ENCODE measurements around the gene PAIP2. TPM values are rescaled to one million over a fixed set of nuclear protein-coding genes. Genes with fewer than 3 reads are reported as not detected.

The PAIP2 gene
- total RNA-seq, 3 donors from 2014 or later = 42.1 to 85.1 (median 44.5) TPM

DNA sequence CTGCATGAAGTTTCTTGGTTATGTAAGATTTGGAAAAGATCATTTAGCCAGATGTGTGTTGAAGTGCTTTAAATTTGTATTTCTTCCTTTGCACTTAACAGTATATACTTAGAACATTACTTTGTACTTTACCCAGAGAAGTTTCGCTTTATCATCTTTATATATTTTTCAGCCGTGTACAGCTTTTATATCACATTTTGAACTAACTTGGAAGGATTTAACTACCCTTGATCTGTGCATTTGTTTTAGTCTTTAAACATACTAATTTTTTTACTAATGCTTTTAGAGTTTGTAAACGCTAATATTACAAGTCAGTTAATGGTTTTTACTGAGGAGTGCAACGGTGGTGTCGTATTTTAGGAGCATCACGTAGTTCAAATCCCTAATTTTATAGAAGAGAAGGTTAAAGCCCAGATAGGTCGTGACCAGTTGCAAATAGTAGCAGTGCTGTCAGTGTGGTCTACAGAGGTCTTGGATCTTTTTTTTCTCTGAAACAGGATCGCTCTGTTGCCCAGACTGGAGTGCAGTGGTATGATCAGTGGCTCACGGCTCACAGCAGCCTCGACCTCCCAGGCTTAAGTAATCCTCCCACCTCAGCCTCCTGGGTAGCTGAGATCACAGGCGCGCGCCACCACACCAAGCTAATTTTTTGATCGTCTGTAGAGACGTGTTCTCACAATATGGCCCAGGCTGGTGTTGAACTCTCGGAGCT is 46.2 kb upstream of the PAIP2 start:
- DNase-seq = no peak
- TF ChIP-seq, protein P1, sequence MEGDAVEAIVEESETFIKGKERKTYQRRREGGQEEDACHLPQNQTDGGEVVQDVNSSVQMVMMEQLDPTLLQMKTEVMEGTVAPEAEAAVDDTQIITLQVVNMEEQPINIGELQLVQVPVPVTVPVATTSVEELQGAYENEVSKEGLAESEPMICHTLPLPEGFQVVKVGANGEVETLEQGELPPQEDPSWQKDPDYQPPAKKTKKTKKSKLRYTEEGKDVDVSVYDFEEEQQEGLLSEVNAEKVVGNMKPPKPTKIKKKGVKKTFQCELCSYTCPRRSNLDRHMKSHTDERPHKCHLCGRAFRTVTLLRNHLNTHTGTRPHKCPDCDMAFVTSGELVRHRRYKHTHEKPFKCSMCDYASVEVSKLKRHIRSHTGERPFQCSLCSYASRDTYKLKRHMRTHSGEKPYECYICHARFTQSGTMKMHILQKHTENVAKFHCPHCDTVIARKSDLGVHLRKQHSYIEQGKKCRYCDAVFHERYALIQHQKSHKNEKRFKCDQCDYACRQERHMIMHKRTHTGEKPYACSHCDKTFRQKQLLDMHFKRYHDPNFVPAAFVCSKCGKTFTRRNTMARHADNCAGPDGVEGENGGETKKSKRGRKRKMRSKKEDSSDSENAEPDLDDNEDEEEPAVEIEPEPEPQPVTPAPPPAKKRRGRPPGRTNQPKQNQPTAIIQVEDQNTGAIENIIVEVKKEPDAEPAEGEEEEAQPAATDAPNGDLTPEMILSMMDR (IDR thresholded peaks at IDR 0.05) = no peak
- no peaks in the 10 kb centered on the region for H3K36me3 ChIP-seq (ENCODE audit: low read depth)
- ATAC-seq = no peak
- peaks cover 31% of the 10 kb centered on the region for H3K4me1 ChIP-seq (ENCODE audit: low read depth)
- intact Hi-C loops (cut with DNase I, micrococcal nuclease) = no loop called here
- H3K9me3 ChIP-seq = no peaks in the 10 kb centered on the region
- no peak overlapping the region for H3K4me3 ChIP-seq

GRCh38 chr5:139296198-139296597 is 45.5 kb upstream of the PAIP2 start:
- peaks cover 34% of the 10 kb centered on the region for H3K4me1 ChIP-seq (ENCODE audit: low read depth)
- H3K9me3 ChIP-seq = no peaks in the 10 kb centered on the region
- no peaks in the 10 kb centered on the region for H3K36me3 ChIP-seq (ENCODE audit: low read depth)
- no peak overlapping the region for H3K4me3 ChIP-seq
- no peak for DNase-seq
- intact Hi-C loops (cut with DNase I, micrococcal nuclease) = no loop called here
- ATAC-seq = no peak
- TF ChIP-seq, protein P1 (IDR thresholded peaks at IDR 0.05) = no peak

DNA sequence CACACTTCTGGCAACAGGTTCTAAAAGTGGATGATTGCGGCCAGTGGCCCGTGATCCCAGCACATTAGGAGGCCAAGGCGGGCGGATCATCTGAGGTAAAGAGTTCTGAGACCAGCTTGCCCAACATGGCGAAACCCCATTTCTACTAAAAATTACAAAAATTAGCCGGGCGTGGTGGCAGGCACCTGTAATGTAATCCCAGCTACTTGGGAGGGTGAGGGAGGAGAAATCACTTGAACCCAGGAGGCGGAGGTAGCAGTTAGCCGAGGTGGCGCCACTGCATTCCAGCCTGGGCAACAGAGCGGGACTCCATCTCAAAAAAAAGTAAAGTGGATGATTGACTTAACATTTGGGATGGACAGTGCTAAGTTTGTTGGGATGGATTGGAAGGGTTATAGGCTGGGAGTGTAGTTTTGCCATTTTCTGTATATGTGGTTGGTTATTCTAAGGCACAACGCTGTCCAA is 44.8 kb upstream of the PAIP2 start:
- H3K36me3 ChIP-seq (ENCODE audit: low read depth) = no peaks in the 10 kb centered on the region
- intact Hi-C loops (cut with DNase I, micrococcal nuclease) = no loop called here
- TF ChIP-seq, protein P1 (IDR thresholded peaks at IDR 0.05) = no peak
- ATAC-seq (no peak), DNase-seq (no peak)
- H3K4me1 ChIP-seq (ENCODE audit: low read depth) = peaks cover 34% of the 10 kb centered on the region
- H3K9me3 ChIP-seq = no peaks in the 10 kb centered on the region
- H3K4me3 ChIP-seq = no peak overlapping the region

DNA sequence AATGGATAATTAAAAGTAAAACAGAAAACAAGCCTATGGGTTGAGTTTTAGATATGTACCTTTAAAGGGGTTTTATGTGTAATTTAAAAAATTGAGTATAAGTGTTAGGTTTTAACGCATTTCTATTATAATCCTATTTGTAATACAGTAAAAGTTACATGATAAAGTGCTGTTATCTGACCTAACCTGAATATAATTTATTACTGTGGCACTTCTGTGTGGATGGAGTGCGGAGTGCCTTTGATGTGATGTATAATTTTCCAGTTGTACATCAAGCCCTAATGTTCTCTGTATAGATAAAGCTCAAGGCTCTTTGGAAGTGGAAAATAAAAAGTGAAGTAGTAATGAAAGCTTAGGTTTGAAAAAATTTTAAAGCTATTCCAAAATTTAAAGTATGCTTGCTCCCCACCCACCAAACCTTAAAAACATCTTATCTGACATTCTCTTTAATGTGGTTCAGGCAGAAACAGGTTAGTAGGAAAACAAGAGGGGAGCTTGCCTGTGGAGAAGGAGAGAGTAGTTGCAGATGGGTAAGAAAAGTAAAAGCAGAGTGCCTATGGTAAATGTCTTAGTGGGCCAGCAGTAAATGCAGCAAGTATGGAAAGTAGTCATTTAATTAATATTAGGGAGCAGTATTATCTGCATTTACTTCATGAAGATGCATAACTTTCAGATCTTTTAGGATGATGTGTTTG is 44.1 kb upstream of the PAIP2 start:
- H3K4me3 ChIP-seq = no peak overlapping the region
- intact Hi-C loops (cut with DNase I, micrococcal nuclease) = no loop called here
- TF ChIP-seq, protein P1 (IDR thresholded peaks at IDR 0.05) = no peak
- ATAC-seq (no peak), DNase-seq (no peak)
- no peaks in the 10 kb centered on the region for H3K36me3 ChIP-seq (ENCODE audit: low read depth)
- H3K9me3 ChIP-seq = no peaks in the 10 kb centered on the region
- peaks cover 34% of the 10 kb centered on the region for H3K4me1 ChIP-seq (ENCODE audit: low read depth)

GRCh38 chr5:139298242-139298641 is 43.4 kb upstream of the PAIP2 start:
- intact Hi-C loops (cut with DNase I, micrococcal nuclease) = no loop called here
- H3K4me1 ChIP-seq (ENCODE audit: low read depth) = peaks cover 34% of the 10 kb centered on the region
- ATAC-seq (no peak), DNase-seq (no peak)
- no peaks in the 10 kb centered on the region for H3K9me3 ChIP-seq
- no peaks in the 10 kb centered on the region for H3K36me3 ChIP-seq (ENCODE audit: low read depth)
- H3K4me3 ChIP-seq = no peak overlapping the region
- TF ChIP-seq, protein P1 (IDR thresholded peaks at IDR 0.05) = no peak
